Ascending aorta (tissue), 2 donors: ENCODE measurements around the gene SPRY4. TPM values are rescaled to one million over a fixed set of nuclear protein-coding genes. Genes with fewer than 3 reads are reported as not detected.
"Not testable (repeated sequence)": the region's sequence is repeated elsewhere in the genome, so short reads cannot be mapped to it uniquely, and the experiment has no call there.

Source experiments
- DNase-seq, 2 donors: peaks; one replicate each; pipeline ENCODE4 v3.0.0-alpha.2; 2019; ENCODE audit warnings: low spot score in 2 of 2
- H3K27ac ChIP-seq, 2 donors: fragments of 200-600 bp; sonication (generic); one replicate each; pipeline ENCODE4 v1.5.1; 2016 to 2017; ENCODE audit warnings: mild to moderate bottlenecking in 1 of 2
- H3K27me3 ChIP-seq: fragments of 200-600 bp; sonication (generic); one replicate; pipeline ENCODE4 v1.5.1; 2017
- H3K36me3 ChIP-seq, 2 donors: fragments of 200-600 bp; sonication (generic); one replicate each; pipeline ENCODE4 v1.5.1; 2016
- H3K4me1 ChIP-seq, 2 donors: fragments of 200-600 bp; sonication (generic); one replicate each; pipeline ENCODE4 v1.5.1; 2016 to 2017; ENCODE audit warnings: mild to moderate bottlenecking in 1 of 2
- H3K4me3 ChIP-seq, 2 donors: fragments of 200-600 bp; sonication (generic); one replicate each; pipeline ENCODE4 v1.5.1; 2016 to 2017; ENCODE audit warnings: mild to moderate bottlenecking in 1 of 2
- H3K9me3 ChIP-seq, 2 donors: fragments of 200-600 bp; sonication (generic); one replicate each; pipeline ENCODE4 v1.5.1; 2016
- intact Hi-C: fragments of 100-400 bp; cut with DNase I; formaldehyde crosslinking; loops from one replicate; pipeline ENCODE4 v1.15.1; 2023
- total RNA-seq: library from RNA; depleted of rRNA; stranded (reverse); fragments of >200 nt; gene quantifications from one replicate; pipeline ENCODE4 v1.1.0, GENCODE V29; 2016
- TF ChIP-seq, protein P1 (sequence below), 3 experiments: fragments of 200-600 bp in 2 of 3; fragments of 450-650 bp in 1 of 3; sonication (generic) in 2 of 3; IDR thresholded peaks; one replicate each; pipeline ENCODE4 v1.5.1; 2016 to 2019; ENCODE audit warnings: antibody characterized with exemption in 3 of 3, mild to moderate bottlenecking in 1 of 3, moderate library complexity in 1 of 3

Gene SPRY4
- 111 TPM for total RNA-seq

GRCh38 chr5:142324871-142325724, at the start of gene SPRY4:
TSS of gene SPRY4 (minus strand) at chr5:142325021. CDS start at chr5:142315108, 9,913 bp downstream.
- Histone ChIP-seq H3K27me3 (no peaks in the 10 kb centered on the region), H3K9me3 (no peaks in the 10 kb centered on the region), H3K36me3 (no peaks in the 10 kb centered on the region), H3K4me1 (peaks cover 3 to 17% of the 10 kb centered on the region in 2 donors), H3K27ac (peak within 1 kb of the TSS; percentile 96 to 98), H3K4me3 (peak within 1 kb of the TSS; percentile 83 to 90)
- intact Hi-C loops: loop anchor here (1.0 to 5.0 kb wide), 6 partner anchors 32 to 222 kb away; no protein-coding TSS in a partner anchor
- DNase-seq: peak; percentile 67 to 96
- TF ChIP-seq, protein P1, sequence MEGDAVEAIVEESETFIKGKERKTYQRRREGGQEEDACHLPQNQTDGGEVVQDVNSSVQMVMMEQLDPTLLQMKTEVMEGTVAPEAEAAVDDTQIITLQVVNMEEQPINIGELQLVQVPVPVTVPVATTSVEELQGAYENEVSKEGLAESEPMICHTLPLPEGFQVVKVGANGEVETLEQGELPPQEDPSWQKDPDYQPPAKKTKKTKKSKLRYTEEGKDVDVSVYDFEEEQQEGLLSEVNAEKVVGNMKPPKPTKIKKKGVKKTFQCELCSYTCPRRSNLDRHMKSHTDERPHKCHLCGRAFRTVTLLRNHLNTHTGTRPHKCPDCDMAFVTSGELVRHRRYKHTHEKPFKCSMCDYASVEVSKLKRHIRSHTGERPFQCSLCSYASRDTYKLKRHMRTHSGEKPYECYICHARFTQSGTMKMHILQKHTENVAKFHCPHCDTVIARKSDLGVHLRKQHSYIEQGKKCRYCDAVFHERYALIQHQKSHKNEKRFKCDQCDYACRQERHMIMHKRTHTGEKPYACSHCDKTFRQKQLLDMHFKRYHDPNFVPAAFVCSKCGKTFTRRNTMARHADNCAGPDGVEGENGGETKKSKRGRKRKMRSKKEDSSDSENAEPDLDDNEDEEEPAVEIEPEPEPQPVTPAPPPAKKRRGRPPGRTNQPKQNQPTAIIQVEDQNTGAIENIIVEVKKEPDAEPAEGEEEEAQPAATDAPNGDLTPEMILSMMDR (IDR thresholded peaks at IDR 0.05): peak in 2 of 3 experiments; percentile 1 to 5

DNA sequence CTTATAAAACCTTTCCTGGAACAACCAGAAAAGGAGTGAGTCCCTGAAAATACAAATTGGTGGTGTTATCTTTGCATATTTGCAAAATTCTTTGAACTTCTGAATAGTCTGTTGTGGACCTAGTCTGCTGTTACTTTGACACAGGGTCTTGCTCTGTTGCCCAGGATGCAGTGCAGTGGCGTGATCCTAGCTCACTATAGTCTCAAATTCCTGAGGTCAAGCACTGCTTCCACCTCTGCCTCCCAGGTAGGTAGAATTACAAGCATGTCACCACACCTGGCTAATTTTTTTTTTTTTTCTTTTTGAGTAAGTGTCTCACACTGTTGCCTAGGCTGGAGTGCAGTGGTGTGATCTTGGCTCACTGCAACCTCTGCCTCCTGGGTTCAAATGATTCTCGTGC, 43.7 kb upstream of the SPRY4 start:
- no peak overlapping the region for H3K27ac ChIP-seq
- no peaks in the 10 kb centered on the region for H3K4me1 ChIP-seq
- no peaks in the 10 kb centered on the region for H3K9me3 ChIP-seq
- TF ChIP-seq, protein P1 (IDR thresholded peaks at IDR 0.05): no peak
- H3K27me3 ChIP-seq: no peaks in the 10 kb centered on the region
- intact Hi-C loops: no loop called here
- no peak overlapping the region for H3K4me3 ChIP-seq
- DNase-seq: no peak
- H3K36me3 ChIP-seq: no peaks in the 10 kb centered on the region

DNA sequence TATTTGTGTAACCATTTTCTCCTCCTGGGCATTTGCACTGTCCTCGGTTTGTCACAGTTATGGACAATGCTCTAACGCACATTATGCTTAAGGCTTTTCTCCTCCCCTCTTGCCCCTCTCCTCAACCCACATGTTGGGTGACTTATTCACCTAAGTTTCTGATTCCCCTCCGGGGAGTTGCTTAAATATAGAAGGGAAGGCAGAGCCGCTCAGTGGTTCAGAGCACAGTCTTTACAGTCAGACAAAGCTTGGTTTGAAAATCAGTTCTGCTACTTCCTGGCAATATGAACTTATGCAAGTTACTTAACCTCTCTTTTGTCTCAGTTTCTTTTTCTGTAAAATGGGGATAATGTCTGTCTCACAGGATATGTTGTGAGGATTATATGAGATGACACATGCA, 41.2 kb upstream of the SPRY4 start:
- no peak for DNase-seq

GRCh38 chr5:142364251-142365145, 39.7 kb upstream of the SPRY4 start:
- TF ChIP-seq, protein P1 (IDR thresholded peaks at IDR 0.05): no peak
- intact Hi-C loops: no loop called here
- Histone ChIP-seq H3K4me3 (no peak overlapping the region), H3K36me3 (no peaks in the 10 kb centered on the region), H3K27me3 (no peaks in the 10 kb centered on the region), H3K9me3 (no peaks in the 10 kb centered on the region), H3K4me1 (peaks cover 5 to 12% of the 10 kb centered on the region in 2 donors), H3K27ac (no peak overlapping the region)
- DNase-seq: no peak

More for the DNA sequence above, 41.2 kb upstream of the SPRY4 start:
- Histone ChIP-seq H3K9me3 (no peaks in the 10 kb centered on the region), H3K36me3 (no peaks in the 10 kb centered on the region), H3K27me3 (no peaks in the 10 kb centered on the region), H3K4me1 (peaks cover 5 to 12% of the 10 kb centered on the region in 2 donors), H3K27ac (no peak overlapping the region), H3K4me3 (no peak overlapping the region)
- TF ChIP-seq, protein P1 (IDR thresholded peaks at IDR 0.05): no peak
- intact Hi-C loops: no loop called here

DNA sequence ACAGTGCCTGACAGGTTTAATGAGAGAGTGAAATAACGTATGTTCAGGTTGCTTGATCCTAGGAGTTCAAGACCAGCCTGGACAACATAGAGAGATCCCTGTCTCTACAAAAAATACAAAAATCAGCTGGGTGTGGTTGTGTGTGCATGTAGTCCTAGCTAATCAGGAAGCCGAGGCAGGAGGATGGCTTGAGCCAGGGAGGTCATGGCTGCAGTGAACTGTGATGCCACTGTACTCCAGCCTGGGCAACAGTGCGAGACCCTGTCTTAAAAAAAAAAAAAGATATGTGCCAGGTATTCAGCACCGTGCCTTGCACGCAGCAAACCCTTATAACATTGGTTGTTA, 38.8 kb upstream of the SPRY4 start:
- TF ChIP-seq, protein P1 (IDR thresholded peaks at IDR 0.05): no peak
- Histone ChIP-seq H3K36me3 (no peaks in the 10 kb centered on the region), H3K4me1 (peaks cover 5 to 12% of the 10 kb centered on the region in 2 donors), H3K27ac (peak overlapping the region; percentile 78 to 83), H3K4me3 (no peak overlapping the region), H3K9me3 (no peaks in the 10 kb centered on the region), H3K27me3 (no peaks in the 10 kb centered on the region)
- DNase-seq: no peak
- intact Hi-C loops: no loop called here

DNA sequence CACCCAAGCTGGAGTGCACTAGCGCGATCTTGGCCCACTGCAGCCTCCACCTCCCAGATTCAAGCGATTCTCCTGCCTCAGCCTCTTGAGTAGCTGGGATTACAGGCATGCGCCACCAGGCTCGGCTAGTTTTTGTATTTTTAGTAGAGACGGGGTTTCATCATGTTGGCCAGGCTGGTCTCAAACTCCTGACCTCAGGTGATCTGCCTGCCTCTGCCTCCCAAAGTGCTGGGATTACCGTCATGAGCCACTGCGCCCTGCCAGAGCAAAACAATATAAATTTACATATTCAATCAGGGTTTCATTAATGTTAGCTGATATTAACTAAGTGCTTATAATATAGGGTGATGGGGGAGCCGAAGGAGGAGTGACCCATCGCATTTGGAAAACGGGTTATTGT, 37.4 kb upstream of the SPRY4 start:
- Histone ChIP-seq H3K27ac (peak overlapping the region; percentile 78 to 83), H3K4me1 (peaks cover 13 to 21% of the 10 kb centered on the region in 2 donors)
- DNase-seq, H3K27me3 ChIP-seq, H3K9me3 ChIP-seq, H3K36me3 ChIP-seq, H3K4me3 ChIP-seq, intact Hi-C loops: not testable (repeated sequence)
